Motor neuron (in vitro differentiated cells): ENCODE measurements around the gene ADGRG3. TPM values are rescaled to one million over a fixed set of nuclear protein-coding genes. Genes with fewer than 3 reads are reported as not detected.
"Not testable (repeated sequence)": the region's sequence is repeated elsewhere in the genome, so short reads cannot be mapped to it uniquely, and the experiment has no call there.

Experiments
- ATAC-seq, 8 experiments: fragments of 200-7000 bp; cut with Tn5 transposase; replicated peaks in 6 of 8; 2 replicates each; pipeline ENCODE4 v1.8.0; 2021; ENCODE audit warnings: mild to moderate bottlenecking in 8 of 8, moderate library complexity in 8 of 8
- H3K27ac ChIP-seq, 2 donors: fragments of 250-450 bp; sonication (Bioruptor Pico); 2 replicates each; pipeline ENCODE4 v1.9.0; 2021; ENCODE audit warnings: antibody characterized with exemption in 2 of 2, mild to moderate bottlenecking in 2 of 2, moderate library complexity in 1 of 2
- H3K4me1 ChIP-seq, 2 donors: fragments of 250-450 bp; sonication (Bioruptor Pico); replicated peaks in 1 of 2; 2 replicates each; pipeline ENCODE4 v1.6.1; 2021; ENCODE audit warnings: antibody characterized with exemption in 2 of 2, mild to moderate bottlenecking in 2 of 2, moderate library complexity in 1 of 2
- H3K4me3 ChIP-seq, 5 donors: fragments of 250-450 bp; sonication (Bioruptor Pico); 2 replicates each; pipeline ENCODE4 v1.9.0; 2021; ENCODE audit warnings: antibody characterized with exemption in 5 of 5, mild to moderate bottlenecking in 5 of 5, moderate library complexity in 4 of 5
- WGBS, 10 experiments: fragments of 450-650 bp; shearing (Covaris generic); methylation state at CpG; one replicate each; pipeline ENCODE4 v1.0.0; 2022; 5-methylcytosine and 5-hydroxymethylcytosine counted together
- in situ Hi-C, 9 experiments: fragments of 400-800 bp; cut with MboI; loops; one replicate each; pipeline ENCODE4 v1.15.0; 2021; ENCODE audit warnings: low sequenced_read_pairs in 9 of 9, low pct_unique_long_range_greater_than_20kb in 2 of 9; ENCODE audit not compliant: unreplicated experiment in 9 of 9
- total RNA-seq, 8 experiments: library from RNA; unstranded; fragments of 300-600 nt; gene quantifications; 2 replicates each; pipeline versions ENCODE4 v1.2.3 to v1.2.4, GENCODE V29; 2022

ADGRG3 gene
- total RNA-seq, 8 experiments from 2014 or later, result 0.10 to 1.1 (median 0.31) TPM; not detected in 2

GRCh38 chr16:57663917-57664661 lies 4.0 kb upstream of the ADGRG3 start:
- 73 to 100% (median 97%) methylated on average over 1 to 5 of the region's 15 CpGs; no CpG with 5 or more reads in 6 of the 10 experiments for WGBS, 10 experiments
- Histone ChIP-seq H3K4me3 (no peak overlapping the region), H3K4me1 (peaks cover 15 to 16% of the 10 kb centered on the region in 2 donors), H3K27ac (no peak overlapping the region)
- peak in 1 of 8 experiments; percentile 39 for ATAC-seq
- in situ Hi-C loops, result no loop called here

- WGBS, 10 experiments, result 60 to 100% (median 91%) methylated on average over 1 to 6 of the region's 6 CpGs; no CpG with 5 or more reads in 2 of the 10 experiments
- H3K4me1 ChIP-seq, result peaks cover 15 to 16% of the 10 kb centered on the region in 2 donors
- H3K27ac ChIP-seq, result no peak overlapping the region
- no peak for ATAC-seq
- H3K4me3 ChIP-seq, result no peak overlapping the region
- in situ Hi-C loops, result no loop called here
Measured at GRCh38 chr16:57664662-57665025, 3.5 kb upstream of the ADGRG3 start.

- ATAC-seq, result no peak
- Histone ChIP-seq H3K27ac (no peak overlapping the region), H3K4me3 (no peak overlapping the region), H3K4me1 (peaks cover 15 to 16% of the 10 kb centered on the region in 2 donors)
- 20 to 100% (median 50%) methylated on average over 1 of the region's 4 CpGs; no CpG with 5 or more reads in 6 of the 10 experiments for WGBS, 10 experiments
- in situ Hi-C loops, result no loop called here
Measured at GRCh38 chr16:57665541-57665940, 2.6 kb upstream of the ADGRG3 start.

- WGBS, 10 experiments, result 29 to 90% (median 59%) methylated on average over 1 to 4 of the region's 11 CpGs; no CpG with 5 or more reads in 7 of the 10 experiments
- Histone ChIP-seq H3K27ac (peak overlapping the region; percentile 73 to 80), H3K4me1 (peaks cover 15 to 16% of the 10 kb centered on the region in 2 donors), H3K4me3 (no peak overlapping the region)
- no peak for ATAC-seq
- in situ Hi-C loops, result no loop called here
Measured at GRCh38 chr16:57666353-57667047, 1.6 kb upstream of the ADGRG3 start.

GRCh38 chr16:57667048-57667525 lies 1.0 kb upstream of the ADGRG3 start:
- Histone ChIP-seq H3K4me3 (no peak overlapping the region), H3K4me1 (peaks cover 15 to 16% of the 10 kb centered on the region in 2 donors), H3K27ac (peak overlapping the region; percentile 73 to 80)
- no peak for ATAC-seq
- in situ Hi-C loops, result no loop called here
- 67 to 100% methylated on average over 1 to 2 of the region's 5 CpGs; no CpG with 5 or more reads in 8 of the 10 experiments for WGBS, 10 experiments

- in situ Hi-C loops, result no loop called here
- H3K4me1 ChIP-seq, result peaks cover 15 to 16% of the 10 kb centered on the region in 2 donors
- peak overlapping the region; percentile 73 to 80 for H3K27ac ChIP-seq
- H3K4me3 ChIP-seq, result no peak overlapping the region
- peak in 6 of 8 experiments; percentile 19 to 97 (median 92) for ATAC-seq
- 60 to 100% (median 80%) methylated on average over 1 to 5 of the region's 17 CpGs; no CpG with 5 or more reads in 5 of the 10 experiments for WGBS, 10 experiments
Measured at GRCh38 chr16:57667526-57668262, 412 bp upstream of the ADGRG3 start.

- no peak for ATAC-seq
- no peak overlapping the region for H3K27ac ChIP-seq
- WGBS, 10 experiments, result 73 to 100% (median 94%) methylated on average over 1 to 4 of the region's 20 CpGs; no CpG with 5 or more reads in 2 of the 10 experiments
- H3K4me3 ChIP-seq, result no peak overlapping the region
- in situ Hi-C loops, result no loop called here
- peaks cover 15 to 16% of the 10 kb centered on the region in 2 donors for H3K4me1 ChIP-seq
Measured at GRCh38 chr16:57668630-57669475, 747 bp downstream of the ADGRG3 start.

GRCh38 chr16:57669476-57670162 lies 1.5 kb downstream of the ADGRG3 start:
- ATAC-seq, result no peak
- Histone ChIP-seq H3K4me3 (no peak overlapping the region), H3K27ac (no peak overlapping the region), H3K4me1 (peaks cover 15 to 16% of the 10 kb centered on the region in 2 donors)
- in situ Hi-C loops, result no loop called here
- 69 to 93% (median 80%) methylated on average over 1 to 8 of the region's 12 CpGs; no CpG with 5 or more reads in 5 of the 10 experiments for WGBS, 10 experiments

- 67 to 100% (median 70%) methylated on average over 1 to 3 of the region's 4 CpGs; no CpG with 5 or more reads in 7 of the 10 experiments for WGBS, 10 experiments
- ATAC-seq, result no peak
- in situ Hi-C loops, result no loop called here
Measured at GRCh38 chr16:57670196-57670595, 2.1 kb downstream of the ADGRG3 start.

GRCh38 chr16:57671451-57671850 lies 3.3 kb downstream of the ADGRG3 start:
- in situ Hi-C loops, H3K4me3 ChIP-seq, H3K27ac ChIP-seq, ATAC-seq: not testable (repeated sequence)
- peaks cover 15 to 21% of the 10 kb centered on the region in 2 donors for H3K4me1 ChIP-seq
- WGBS, 10 experiments, result 40 to 100% (median 90%) methylated on average over 2 to 7 of the region's 7 CpGs; no CpG with 5 or more reads in 3 of the 10 experiments

More at GRCh38 chr16:57670196-57670595, 2.1 kb downstream of the ADGRG3 start:
- Histone ChIP-seq H3K4me3 (no peak overlapping the region), H3K4me1 (peaks cover 15 to 16% of the 10 kb centered on the region in 2 donors), H3K27ac (no peak overlapping the region)

- in situ Hi-C loops, result no loop called here
- no peak overlapping the region for H3K27ac ChIP-seq
- ATAC-seq, result no peak
- no peak overlapping the region for H3K4me3 ChIP-seq
- WGBS, 10 experiments, result 14 to 90% (median 53%) methylated on average over 2 to 3 of the region's 3 CpGs; no CpG with 5 or more reads in 2 of the 10 experiments
- H3K4me1 ChIP-seq, result peaks cover 5 to 12% of the 10 kb centered on the region in 2 donors
Measured at GRCh38 chr16:57672416-57672815, 4.3 kb downstream of the ADGRG3 start.
